ENCODE measurements around the gene EIF4ENIF1. TPM values are rescaled to one million over a fixed set of nuclear protein-coding genes. Genes with fewer than 3 reads are reported as not detected.
"Not testable (repeated sequence)": the region's sequence is repeated elsewhere in the genome, so short reads cannot be mapped to it uniquely, and the experiment has no call there.

Gene EIF4ENIF1
- total RNA-seq, 2 donors from 2014 or later: 9.0 to 14.6 TPM

- Histone ChIP-seq H3K9me3 (no peaks in the 10 kb centered on the region), H3K27ac (no peak overlapping the region), H3K4me1 (no peaks in the 10 kb centered on the region), H3K36me3 (peaks cover 91% of the 10 kb centered on the region), H3K27me3 (no peaks in the 10 kb centered on the region), H3K4me3 (no peak overlapping the region)
- TF ChIP-seq, protein P1, sequence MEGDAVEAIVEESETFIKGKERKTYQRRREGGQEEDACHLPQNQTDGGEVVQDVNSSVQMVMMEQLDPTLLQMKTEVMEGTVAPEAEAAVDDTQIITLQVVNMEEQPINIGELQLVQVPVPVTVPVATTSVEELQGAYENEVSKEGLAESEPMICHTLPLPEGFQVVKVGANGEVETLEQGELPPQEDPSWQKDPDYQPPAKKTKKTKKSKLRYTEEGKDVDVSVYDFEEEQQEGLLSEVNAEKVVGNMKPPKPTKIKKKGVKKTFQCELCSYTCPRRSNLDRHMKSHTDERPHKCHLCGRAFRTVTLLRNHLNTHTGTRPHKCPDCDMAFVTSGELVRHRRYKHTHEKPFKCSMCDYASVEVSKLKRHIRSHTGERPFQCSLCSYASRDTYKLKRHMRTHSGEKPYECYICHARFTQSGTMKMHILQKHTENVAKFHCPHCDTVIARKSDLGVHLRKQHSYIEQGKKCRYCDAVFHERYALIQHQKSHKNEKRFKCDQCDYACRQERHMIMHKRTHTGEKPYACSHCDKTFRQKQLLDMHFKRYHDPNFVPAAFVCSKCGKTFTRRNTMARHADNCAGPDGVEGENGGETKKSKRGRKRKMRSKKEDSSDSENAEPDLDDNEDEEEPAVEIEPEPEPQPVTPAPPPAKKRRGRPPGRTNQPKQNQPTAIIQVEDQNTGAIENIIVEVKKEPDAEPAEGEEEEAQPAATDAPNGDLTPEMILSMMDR (IDR thresholded peaks at IDR 0.05): no peak
- DNase-seq (ENCODE audit: low spot score): no peak
Observed at GRCh38 chr22:31431950-31432349, 57.7 kb downstream of the EIF4ENIF1 start.

DNA sequence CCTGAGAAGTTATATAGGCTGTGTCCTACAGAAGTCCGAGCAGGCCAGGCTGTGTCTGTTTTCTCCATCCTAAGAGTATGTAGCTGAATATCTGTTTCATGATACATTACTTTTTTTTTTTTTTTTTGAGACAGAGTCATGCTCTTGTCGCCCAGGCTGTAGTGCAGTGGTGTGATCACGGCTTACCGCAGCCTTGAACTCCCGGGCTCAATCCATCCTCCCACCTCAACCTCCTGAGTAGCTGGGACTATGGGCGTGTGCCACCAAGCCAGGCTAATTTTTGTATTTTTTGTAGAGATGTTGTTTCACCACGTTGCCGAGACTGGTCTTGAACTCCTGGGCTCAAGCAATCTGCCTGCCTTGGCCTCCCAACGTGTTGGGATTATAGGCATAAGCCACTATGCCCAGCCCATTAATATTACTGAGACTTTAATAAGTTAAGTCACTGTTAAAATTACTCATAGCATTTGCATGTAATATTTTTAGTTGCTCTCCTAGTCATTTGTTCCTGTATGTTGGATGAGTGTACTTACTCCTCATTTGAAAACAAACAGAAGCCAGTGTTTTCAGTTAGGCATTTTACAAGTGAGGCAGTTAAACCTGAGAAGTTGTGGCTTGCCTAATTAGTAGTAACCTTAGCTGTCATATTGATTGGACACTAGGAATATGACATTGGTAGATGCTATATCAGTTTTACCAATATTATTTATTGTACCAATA lies 64.2 kb downstream of the EIF4ENIF1 start:
- Histone ChIP-seq H3K27me3 (no peaks in the 10 kb centered on the region), H3K36me3 (peaks cover 98% of the 10 kb centered on the region), H3K4me3 (no peak overlapping the region), H3K4me1 (no peaks in the 10 kb centered on the region), H3K9me3 (no peaks in the 10 kb centered on the region), H3K27ac (no peak overlapping the region)
- TF ChIP-seq, protein P1 (IDR thresholded peaks at IDR 0.05): no peak
- DNase-seq (ENCODE audit: low spot score): no peak

DNA sequence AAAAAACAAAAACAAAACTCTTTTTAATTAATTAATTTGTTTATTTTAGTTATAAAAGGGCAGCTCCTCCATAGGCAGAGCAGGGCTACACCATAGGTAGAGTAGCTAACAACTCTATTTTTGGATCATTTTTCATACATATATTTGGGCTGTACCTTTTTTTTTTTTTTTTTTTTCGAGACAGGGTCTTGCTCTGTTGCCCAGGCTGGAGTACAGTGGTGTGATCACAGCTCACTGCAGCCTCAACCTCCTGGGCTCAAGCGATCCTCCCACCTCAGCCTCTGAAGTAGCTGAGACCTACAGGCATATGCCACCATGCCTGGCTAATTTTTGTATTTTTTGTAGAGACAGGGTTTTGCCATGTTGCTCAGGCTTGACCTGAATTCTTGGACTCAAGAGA lies 87.3 kb downstream of the EIF4ENIF1 start:
- not testable (repeated sequence) for H3K27ac ChIP-seq; H3K4me3 ChIP-seq; H3K9me3 ChIP-seq; H3K27me3 ChIP-seq; DNase-seq (ENCODE audit: low spot score)
- peaks cover 0 to 14% of the 10 kb centered on the region in 2 donors for H3K4me1 ChIP-seq
- peaks cover 39% of the 10 kb centered on the region for H3K36me3 ChIP-seq

DNA sequence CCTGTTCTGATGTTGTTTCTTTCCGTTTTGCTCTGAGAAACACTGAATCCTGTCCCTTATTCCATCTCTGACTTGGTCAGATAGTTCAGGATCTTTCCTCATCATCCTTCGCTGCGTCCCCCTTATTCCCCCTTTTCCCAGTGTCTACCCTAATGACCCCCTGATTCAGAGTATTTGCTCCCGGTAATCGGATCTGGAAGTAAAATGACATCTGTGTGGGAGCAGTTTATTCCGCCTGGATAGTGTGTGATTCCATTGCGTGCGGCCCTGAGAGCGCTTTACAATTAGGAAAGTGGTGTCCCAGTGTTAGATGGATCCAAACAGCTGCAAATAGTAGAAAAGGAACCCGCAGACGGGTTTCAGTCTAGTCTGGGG lies 89.6 kb downstream of the EIF4ENIF1 start:
- Histone ChIP-seq H3K4me3 (peak overlapping the region; percentile 72 to 83), H3K27ac (peak overlapping the region; percentile 83 to 88), H3K27me3 (no peaks in the 10 kb centered on the region), H3K9me3 (no peaks in the 10 kb centered on the region), H3K4me1 (peaks cover 0 to 14% of the 10 kb centered on the region in 2 donors), H3K36me3 (peaks cover 24% of the 10 kb centered on the region)
- TF ChIP-seq, protein P1 (IDR thresholded peaks at IDR 0.05): no peak
- no peak for DNase-seq (ENCODE audit: low spot score)

DNA sequence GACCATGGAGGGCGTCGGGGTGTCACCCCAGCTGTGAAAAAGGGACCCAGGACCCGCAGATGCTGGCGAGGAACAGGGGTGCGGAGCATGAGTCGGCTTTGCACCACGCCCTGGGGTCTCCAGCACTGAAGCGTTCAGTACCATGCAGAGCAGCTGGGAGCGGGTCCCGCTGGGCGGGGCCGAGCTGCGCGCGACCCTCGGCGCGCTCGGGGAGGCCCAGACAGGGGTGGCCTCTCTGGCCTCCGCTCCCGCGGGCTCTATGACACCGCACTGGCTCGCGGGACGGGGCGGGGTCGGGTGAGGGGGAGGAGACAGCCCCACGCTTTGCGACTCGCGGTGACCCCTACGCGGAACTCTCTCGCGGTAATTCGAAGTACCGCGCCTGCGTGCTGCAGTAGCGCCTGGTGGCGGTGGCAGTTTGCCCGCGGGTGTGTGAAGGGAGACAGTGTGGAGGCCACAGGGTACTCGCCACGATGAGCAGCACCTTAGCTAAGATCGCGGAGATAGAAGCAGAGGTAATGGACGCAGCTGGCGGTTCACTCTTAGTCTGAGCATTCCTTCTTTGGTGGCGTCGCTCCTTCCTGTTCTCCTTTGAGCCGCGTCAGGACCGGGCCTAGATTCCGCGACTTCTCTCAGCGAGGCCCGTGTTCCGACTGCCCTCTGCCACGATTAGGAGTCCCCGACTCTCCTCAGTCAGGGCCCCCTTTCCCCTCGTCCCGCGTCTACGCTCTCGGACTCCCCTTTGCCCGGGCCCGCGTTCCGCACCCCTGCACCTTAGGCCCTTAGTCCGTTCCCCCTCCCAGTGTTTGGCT lies 90.2 kb downstream of the EIF4ENIF1 start, which contains the start of gene DRG1:
Gene DRG1, plus strand, starts transcription at position 394 of the 812 bp plus-strand sequence. Its CDS starts 80 bp downstream, at position 474.
- peaks cover 0 to 14% of the 10 kb centered on the region in 2 donors for H3K4me1 ChIP-seq
- no peaks in the 10 kb centered on the region for H3K27me3 ChIP-seq
- H3K36me3 ChIP-seq: peaks cover 18% of the 10 kb centered on the region
- DNase-seq (ENCODE audit: low spot score): peak; percentile 96
- TF ChIP-seq, protein P1 (IDR thresholded peaks at IDR 0.05): peak in 1 of 2 donors; percentile 39
- no peaks in the 10 kb centered on the region for H3K9me3 ChIP-seq
- H3K4me3 ChIP-seq: peak within 1 kb of the TSS; percentile 72 to 83
- peak within 1 kb of the TSS; percentile 83 to 88 for H3K27ac ChIP-seq

GRCh38 chr22:31398231-31398630 lies 91.4 kb downstream of the EIF4ENIF1 start:
- no peak for DNase-seq (ENCODE audit: low spot score)
- Histone ChIP-seq H3K27ac (no peak overlapping the region), H3K27me3 (no peaks in the 10 kb centered on the region), H3K4me3 (no peak overlapping the region), H3K4me1 (peaks cover 0 to 14% of the 10 kb centered on the region in 2 donors), H3K36me3 (peaks cover 6% of the 10 kb centered on the region), H3K9me3 (no peaks in the 10 kb centered on the region)
- TF ChIP-seq, protein P1 (IDR thresholded peaks at IDR 0.05): no peak
